ENCODE measurements around the gene HEATR3.

- TF ChIP-seq POLR2A (IDR thresholded peaks at IDR 0.05; ENCODE audit: low read depth, low read length) (no peak), SPI1 (IDR thresholded peaks at IDR 0.05; ENCODE audit: low read depth, low read length) (no peak), TAF1 (IDR thresholded peaks at IDR 0.05; ENCODE audit: low read depth, low read length) (no peak)
Observed at GRCh38 chr16:50061326-50061725, 4.4 kb upstream of the HEATR3 start.

Measured in GM12891 (cell line).